COLO668 (cell line): Measurements from ENCODE around the gene SCNM1.
"Not testable (repeated sequence)": the region's sequence is repeated elsewhere in the genome, so short reads cannot be mapped to it uniquely, and the experiment has no call there.

Experiments used
- DNase-seq: peaks from one replicate; lab custom pipeline; 2025; ENCODE audit not compliant: unreplicated experiment; lab: John Stamatoyannopoulos, UW

Gene SCNM1

DNA sequence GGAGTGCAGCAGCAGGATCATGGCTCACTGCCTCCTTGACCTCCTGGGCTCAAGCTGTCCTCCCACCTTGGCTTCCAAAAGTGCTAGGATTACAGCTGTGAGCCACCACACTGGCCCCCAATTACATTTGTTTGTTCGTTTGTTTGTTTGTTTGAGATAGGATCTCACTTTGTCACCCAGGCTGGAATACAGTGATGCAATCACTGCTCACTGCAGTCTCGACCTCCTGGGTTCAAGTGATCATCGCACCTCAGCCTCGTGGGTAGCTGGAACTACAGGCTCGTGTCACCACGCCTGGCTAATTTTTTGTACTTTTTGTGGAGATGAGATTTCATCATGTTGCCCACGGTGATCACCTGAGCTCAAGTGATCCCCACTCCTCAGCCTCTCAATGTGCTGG lies 26.1 kb downstream of the SCNM1 start:
- DNase-seq, result no peak

DNA sequence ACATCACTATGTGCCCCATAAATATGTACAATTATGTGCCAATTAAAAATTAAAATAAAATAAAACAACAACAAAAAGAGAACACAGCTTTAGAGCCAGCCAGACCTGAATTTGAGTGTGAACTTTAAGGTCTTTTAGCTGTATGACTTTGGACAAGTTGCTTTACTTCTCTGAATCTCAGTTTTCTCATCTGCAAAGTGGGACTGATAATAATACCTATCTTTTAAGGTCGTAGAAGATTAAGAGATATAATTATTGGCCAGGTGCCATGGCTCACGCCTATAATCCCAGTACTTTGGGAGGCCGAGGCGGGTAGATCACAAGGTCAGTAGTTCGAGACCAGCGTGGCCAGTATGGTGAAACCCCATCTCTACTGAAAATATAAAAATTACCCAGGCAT lies 27.4 kb downstream of the SCNM1 start:
- no peak for DNase-seq

DNA sequence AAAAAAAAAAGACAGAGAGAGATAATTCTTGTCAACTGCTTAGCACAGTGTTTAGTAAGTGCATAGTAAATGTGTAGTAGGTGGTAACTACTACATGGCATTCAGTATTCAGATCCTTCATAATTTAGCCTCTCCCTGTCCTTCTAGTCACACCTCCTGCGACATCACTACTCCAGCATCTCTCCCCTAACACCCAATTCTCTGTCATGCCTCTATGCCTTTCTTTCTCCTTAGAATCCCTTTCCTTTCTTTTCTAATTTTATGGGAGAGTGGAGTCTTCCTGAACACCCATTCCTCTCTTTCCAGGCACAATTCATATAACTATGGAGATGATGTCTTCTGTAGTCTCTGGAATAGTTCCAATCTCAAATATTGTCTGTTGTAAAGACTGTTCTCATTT lies 27.9 kb downstream of the SCNM1 start:
- no peak for DNase-seq

DNA sequence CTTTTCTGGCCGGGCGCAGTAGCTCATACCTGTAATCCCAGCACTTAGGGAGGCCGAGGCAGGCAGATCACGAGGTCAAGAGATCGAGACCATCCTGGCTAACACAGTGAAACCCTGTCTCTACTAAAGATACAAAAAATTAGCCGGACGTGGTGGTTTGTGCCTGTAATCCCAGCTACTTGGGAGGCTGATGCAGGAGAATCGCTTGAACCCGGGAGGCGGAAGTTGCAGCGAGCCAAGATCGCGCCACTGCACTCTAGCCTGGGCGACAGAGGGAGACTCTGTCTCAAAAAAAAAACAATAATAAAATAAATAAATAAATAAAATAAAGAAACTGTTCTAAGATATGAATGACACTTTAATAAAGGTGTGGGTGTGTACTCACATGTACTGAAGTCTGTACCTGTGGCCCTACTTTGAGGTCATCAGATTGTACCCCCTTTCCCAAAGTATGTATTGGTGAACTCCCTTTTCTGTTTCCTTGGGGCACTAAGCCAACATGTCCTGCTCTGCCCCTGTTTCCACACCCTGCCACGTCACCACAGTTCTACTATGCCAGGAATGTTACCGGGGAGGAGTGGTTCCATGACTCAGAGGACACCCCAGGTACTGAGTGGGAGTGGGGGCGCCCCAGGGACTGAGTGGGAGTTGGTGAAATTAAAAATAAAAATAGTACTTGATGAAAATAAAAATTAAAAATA lies 29.1 kb downstream of the SCNM1 start:
- DNase-seq, result not testable (repeated sequence)

DNA sequence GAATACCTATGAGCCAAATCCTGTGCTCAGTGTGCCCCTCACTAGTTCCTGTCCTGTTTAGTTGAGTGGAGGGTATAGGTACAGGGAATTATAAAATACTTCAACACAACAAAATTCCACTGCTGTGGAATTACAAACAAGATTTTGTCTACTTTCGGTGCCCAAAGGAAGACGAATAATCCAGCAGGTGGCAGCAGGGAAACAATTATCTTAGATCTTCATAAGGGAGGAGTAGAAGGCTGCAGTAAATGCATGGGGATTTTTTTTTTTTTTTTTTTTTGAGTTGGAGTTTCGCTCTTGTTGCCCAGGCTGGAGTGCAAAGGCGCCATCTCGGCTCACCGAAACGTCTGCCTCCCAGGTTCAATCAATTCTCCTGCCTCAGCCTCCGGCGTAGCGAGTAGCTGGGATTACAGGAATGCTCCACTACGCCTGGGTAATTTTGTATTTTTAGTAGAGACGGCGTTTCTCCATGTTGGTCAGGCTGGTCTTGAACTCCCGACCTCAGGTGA lies 30.4 kb downstream of the SCNM1 start:
- DNase-seq, result peak; percentile 64

DNA sequence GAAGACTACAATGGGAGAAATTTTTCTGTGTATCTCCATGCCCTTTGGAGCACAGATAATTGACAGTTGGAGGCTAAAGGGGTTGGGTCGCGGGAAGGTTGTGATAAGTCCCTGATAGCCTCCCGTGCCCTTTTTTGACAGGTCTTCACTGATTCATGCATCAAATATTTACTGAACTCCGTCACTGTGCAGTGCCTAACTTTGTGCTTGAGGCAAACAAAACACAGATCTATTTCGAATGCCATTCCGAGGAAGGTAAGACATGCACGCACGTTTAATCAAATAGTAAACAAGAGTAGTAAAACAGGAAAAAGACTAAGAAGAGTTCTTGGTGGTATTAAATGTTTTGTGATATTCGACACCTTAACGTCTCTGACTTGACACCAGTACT lies 31.9 kb downstream of the SCNM1 start:
- DNase-seq, result peak; percentile 29

DNA sequence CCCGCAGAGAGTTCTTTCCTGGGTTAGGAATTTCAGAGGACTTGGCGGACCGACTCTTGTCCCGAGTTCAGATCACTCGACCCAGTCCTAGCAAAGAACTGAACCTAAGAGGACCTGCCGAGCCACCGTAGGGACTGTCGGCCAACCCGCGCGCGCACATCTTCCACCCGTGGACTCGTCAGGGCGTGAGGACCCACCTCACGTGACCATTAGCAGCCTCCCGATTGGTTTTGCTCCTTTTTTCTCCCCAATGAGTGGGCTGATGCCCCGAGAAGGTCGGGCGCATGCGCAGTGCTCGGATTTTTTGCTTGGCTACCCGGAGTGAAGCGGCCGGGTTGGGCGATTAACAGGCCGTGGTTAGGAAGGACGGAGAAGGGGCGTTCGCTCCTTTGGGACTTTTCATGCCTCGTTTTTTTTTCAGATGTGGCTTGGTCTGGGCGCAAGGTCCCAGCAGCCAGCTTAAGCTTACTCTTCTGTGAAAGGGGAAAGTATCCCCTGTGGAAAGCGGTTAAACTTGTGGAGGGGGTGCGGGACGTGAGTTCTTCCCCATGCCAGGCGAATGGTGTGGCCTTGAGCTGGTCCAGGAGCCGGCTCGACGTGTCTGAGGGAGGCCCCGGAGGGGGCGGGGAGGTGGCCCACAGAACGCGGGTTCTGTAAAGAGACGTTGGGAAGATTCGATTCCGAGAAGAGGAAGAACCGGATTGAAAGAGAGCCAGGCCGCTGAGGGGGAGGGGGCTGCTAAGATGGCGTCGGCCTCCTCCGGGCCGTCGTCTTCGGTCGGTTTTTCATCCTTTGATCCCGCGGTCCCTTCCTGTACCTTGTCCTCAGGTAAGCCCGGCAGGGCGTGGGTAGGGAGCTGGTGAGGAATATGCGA lies 32.5 kb downstream of the SCNM1 start, which contains the start of gene PIP5K1A:
PIP5K1A (plus strand) TSS at position 299 of the 874 bp plus-strand sequence; CDS start at position 744, 445 bp downstream.
- DNase-seq, result peak; percentile 99

DNA sequence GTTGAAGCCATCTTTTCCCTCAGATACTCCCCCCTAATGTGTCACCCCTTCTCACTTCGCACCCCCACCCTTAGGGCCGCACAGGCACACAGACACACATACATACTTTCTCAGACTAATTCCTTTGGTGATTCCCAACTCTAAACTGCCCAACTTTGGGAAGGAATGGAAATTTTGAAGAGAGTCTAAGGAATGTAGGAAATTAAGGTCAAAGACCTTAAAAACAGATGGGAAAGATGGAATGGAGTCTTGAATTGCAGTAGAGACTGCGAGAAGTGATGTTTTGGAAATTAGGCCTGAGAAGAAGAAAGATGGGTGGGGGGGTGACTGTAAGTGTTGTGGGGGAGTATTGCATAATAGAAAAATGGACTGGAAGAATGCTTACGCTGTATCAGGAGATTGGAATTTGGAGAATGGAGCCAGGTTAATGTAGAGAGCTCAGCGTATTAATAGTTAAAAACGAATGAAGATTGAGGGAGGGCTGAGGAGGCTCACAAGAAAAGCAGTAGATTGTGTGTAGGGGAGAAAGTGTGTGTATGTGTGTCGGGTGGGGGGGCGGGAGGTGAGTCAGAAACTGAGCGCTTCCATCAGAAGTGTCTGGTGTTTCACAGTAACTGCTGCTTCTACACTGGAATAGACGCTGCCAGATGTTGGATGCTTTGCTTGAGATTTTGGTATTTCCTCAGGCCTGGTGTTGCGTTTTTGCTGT lies 34.1 kb downstream of the SCNM1 start:
- no peak for DNase-seq

DNA sequence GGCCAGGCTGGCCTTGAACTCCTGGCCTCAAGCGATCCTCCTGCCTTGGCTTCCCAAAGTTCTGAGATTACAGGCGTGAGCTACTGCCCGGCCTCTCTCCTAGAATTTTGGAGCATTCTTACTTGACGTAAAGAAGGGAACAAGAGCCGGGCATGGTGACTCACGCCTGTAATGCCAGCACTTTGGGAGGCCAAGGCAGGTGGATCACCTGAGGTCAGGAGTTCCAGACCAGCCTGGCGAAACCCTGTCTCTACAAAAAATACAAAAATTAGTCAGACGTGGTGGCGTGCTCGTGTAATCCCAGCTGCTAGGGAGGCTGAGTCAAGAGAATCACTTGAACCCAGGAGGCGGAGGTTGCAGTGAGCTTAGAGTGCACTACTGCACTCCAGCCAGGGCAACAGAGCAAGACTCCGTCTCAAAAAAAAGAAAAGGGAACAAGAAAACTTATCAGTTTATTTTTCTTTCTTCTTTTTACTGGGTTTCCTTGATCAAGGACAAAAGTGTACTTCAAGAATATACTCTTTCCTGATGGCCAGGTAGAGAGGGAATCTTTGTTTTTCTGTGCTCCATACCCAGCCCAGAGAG lies 39.5 kb downstream of the SCNM1 start:
- DNase-seq, result not testable (repeated sequence)

DNA sequence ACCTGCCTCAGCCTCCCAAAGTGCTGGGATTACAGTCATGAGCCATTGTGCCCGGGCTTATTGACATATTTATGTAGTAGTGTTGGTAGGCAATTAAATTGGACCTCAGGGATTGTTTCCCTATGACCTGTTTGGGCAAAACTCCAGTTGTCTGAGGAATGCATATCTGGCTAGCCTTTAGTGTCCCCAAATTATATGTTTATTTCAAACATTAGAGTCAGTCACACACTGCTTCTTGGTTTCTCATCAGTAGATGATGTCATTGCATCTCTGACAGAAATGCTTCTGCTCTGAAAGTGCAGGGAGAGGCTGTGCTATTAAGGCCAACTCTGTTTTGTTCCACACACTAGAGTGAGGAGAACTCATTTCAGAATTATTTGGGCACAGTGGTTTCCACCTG lies 44.9 kb downstream of the SCNM1 start:
- no peak for DNase-seq

DNA sequence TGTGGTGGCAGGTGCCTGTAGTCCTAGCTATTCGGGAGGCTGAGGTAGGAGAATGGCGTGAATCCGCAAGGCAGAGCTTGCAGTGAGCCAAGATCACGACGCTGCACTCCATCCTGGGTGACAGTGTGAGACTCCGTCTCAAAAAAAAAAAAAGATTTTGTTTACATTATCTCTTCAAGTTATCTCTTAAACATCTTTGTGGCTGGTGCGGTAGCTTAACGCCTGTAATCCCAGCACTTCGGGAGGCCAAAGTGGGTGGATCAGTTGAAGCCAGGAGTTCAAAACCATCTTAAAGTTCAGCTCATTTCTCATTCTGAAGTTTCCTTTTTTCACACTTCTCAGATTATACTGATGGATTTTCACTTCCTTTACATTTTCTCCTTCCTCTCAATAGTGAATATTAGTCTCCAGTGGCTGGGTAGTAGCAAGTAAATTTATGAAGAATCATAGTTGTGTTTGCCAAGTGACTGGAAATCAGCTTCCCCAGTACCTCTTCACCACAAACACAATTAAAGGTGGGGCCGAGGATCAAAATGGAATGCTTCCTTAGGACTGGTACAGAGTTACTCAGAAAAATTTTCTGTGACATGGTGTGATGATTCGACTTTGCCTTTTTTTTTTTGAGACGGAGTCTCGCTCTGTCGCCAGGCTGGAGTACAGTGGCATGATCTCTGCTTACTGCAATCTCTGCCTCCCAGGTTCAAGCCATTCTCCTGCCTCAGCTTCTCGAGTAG lies 46.2 kb downstream of the SCNM1 start:
- DNase-seq, result no peak

DNA sequence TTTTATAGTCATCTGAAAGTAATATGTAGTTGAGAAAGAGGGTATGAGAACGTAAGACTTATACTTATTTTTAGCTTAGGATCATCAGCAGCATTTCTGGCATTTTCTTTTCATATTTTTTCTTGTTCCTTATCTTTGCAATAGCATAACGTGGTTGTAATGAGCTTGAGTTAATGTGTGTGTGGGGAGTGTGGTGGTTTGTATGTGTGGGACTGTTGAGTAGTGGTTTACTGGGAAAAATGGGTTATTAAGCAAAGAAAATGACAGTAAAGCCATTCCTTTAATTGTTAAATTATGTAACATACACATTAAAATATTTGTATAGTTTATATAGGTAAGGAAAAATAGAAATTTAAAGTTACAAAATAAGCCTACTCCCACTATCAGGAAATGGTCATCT lies 47.6 kb downstream of the SCNM1 start:
- no peak for DNase-seq
